ENCODE results near the gene SSBP3. TPM values are rescaled to one million over a fixed set of nuclear protein-coding genes. Genes with fewer than 3 reads are reported as not detected.

SSBP3 gene
- total RNA-seq, 1 experiment from 2014 or later = 37.5 TPM

GRCh38 chr1:54417123-54417522 lies 10.9 kb upstream of the SSBP3 start:
- ATAC-seq = no peak

GRCh38 chr1:54416435-54416834 lies 10.2 kb upstream of the SSBP3 start:
- no peak for ATAC-seq
- no peaks in the 10 kb centered on the region for H3K9me2 ChIP-seq (ENCODE audit: insufficient read depth)
- POLR2A ChIA-PET = no interaction called here
- peaks cover 18% of the 10 kb centered on the region; the same call in 1 of the 2 replicates for H3K27me3 ChIP-seq (ENCODE audit: insufficient read depth, low read length)
- no peak overlapping the region for H3K27ac ChIP-seq (ENCODE audit: low read depth, low read length)
- no peaks in the 10 kb centered on the region for H3K36me3 ChIP-seq (ENCODE audit: control insufficient read depth in 1 of 2, insufficient read depth in 2 of 2, low read length in 2 of 2)
- H3K79me2 ChIP-seq (ENCODE audit: insufficient read depth, low read length) = no peaks in the 10 kb centered on the region
- RAD21 ChIA-PET (ENCODE audit: low non-redundant PET in 1 of 2, low total read pairs in 2 of 2, uncharacterized antibody in 2 of 2, unreplicated experiment in 2 of 2) = no interaction called here
- no peak overlapping the region for H3K9ac ChIP-seq (ENCODE audit: low read length)
- no peak for DNase-seq (ENCODE audit: low read depth, low spot score)
- TF ChIP-seq POLR2AphosphoS5 (IDR thresholded peaks at IDR 0.05; ENCODE audit: low read depth, low read length) (no peak), EZH2phosphoT487 (IDR thresholded peaks at IDR 0.05; ENCODE audit: borderline replicate concordance) (no peak), RAD21 (IDR thresholded peaks at IDR 0.05; ENCODE audit: low read depth) (no peak), ZFX (IDR thresholded peaks at IDR 0.05) (no peak), ELF1 (IDR thresholded peaks at IDR 0.05; ENCODE audit: borderline replicate concordance, low read depth) (no peak), MAX (IDR thresholded peaks at IDR 0.05) (no peak), JUND (IDR thresholded peaks at IDR 0.05) (no peak), CTCF (IDR thresholded peaks at IDR 0.05 in 2 of 3, conservative IDR thresholded peaks at IDR 0.05 in 1 of 3; ENCODE audit: borderline replicate concordance in 1 of 3, insufficient read depth in 1 of 3, low read depth in 2 of 3, low read length in 2 of 3) (no peak), CEBPB (IDR thresholded peaks at IDR 0.05; ENCODE audit: low read depth) (no peak), FOSL1 (IDR thresholded peaks at IDR 0.05; ENCODE audit: low read depth) (no peak), ZBTB33 (IDR thresholded peaks at IDR 0.05; ENCODE audit: extremely low read depth, insufficient replicate concordance, low read length) (no peak), YY1 (IDR thresholded peaks at IDR 0.05; ENCODE audit: extremely low read depth, insufficient replicate concordance, low read depth, low read length) (no peak), SP1 (IDR thresholded peaks at IDR 0.05; ENCODE audit: low read depth) (no peak), EGR1 (IDR thresholded peaks at IDR 0.05; ENCODE audit: low read depth) (no peak)
- peaks cover 6 to 9% of the 10 kb centered on the region in 2 experiments; a peak in 3 of 4 replicates for H3K4me1 ChIP-seq (ENCODE audit: control insufficient read depth in 1 of 2, insufficient read depth in 2 of 2, low read length in 2 of 2)
- H3K9me3 ChIP-seq (ENCODE audit: control insufficient read depth in 1 of 2, insufficient read depth in 1 of 2, low read depth in 1 of 2, low read length in 2 of 2) = no peaks in the 10 kb centered on the region
- no peak overlapping the region for H3K4me3 ChIP-seq (replicated peaks in 1 of 2; ENCODE audit: low read depth in 1 of 2, low read length in 2 of 2)
- BruUV-seq (replicated peaks) = no TSS peak
- intact Hi-C loops (cut with micrococcal nuclease) = no loop called here
- CTCF ChIA-PET = no interaction called here
- no peak overlapping the region for H2AFZ ChIP-seq (ENCODE audit: low read depth, low read length, poor library complexity, severe bottlenecking)
- no peaks in the 10 kb centered on the region for H4K20me1 ChIP-seq (ENCODE audit: insufficient read depth)
- no peak overlapping the region for H3K4me2 ChIP-seq (ENCODE audit: low read length)

More at GRCh38 chr1:54417123-54417522, 10.9 kb upstream of the SSBP3 start:
- H2AFZ ChIP-seq (ENCODE audit: low read depth, low read length, poor library complexity, severe bottlenecking) = no peak overlapping the region
- ChIA-PET CTCF (no interaction called here), POLR2A (no interaction called here), RAD21 (ENCODE audit: low non-redundant PET in 1 of 2, low total read pairs in 2 of 2, uncharacterized antibody in 2 of 2, unreplicated experiment in 2 of 2) (no interaction called here)
- H3K9me2 ChIP-seq (ENCODE audit: insufficient read depth) = no peaks in the 10 kb centered on the region
- no peaks in the 10 kb centered on the region for H4K20me1 ChIP-seq (ENCODE audit: insufficient read depth)
- H3K27me3 ChIP-seq (ENCODE audit: insufficient read depth, low read length) = peaks cover 18% of the 10 kb centered on the region; the same call in 1 of the 2 replicates
- H3K79me2 ChIP-seq (ENCODE audit: insufficient read depth, low read length) = no peaks in the 10 kb centered on the region
- no peak overlapping the region for H3K9ac ChIP-seq (ENCODE audit: low read length)
- no peaks in the 10 kb centered on the region for H3K36me3 ChIP-seq (ENCODE audit: control insufficient read depth in 1 of 2, insufficient read depth in 2 of 2, low read length in 2 of 2)
- H3K4me3 ChIP-seq (replicated peaks in 1 of 2; ENCODE audit: low read depth in 1 of 2, low read length in 2 of 2) = no peak overlapping the region
- no peak for DNase-seq (ENCODE audit: low read depth, low spot score)
- no TSS peak for BruUV-seq (replicated peaks)
- TF ChIP-seq EGR1 (IDR thresholded peaks at IDR 0.05; ENCODE audit: low read depth) = no peak
- TF ChIP-seq CEBPB (IDR thresholded peaks at IDR 0.05; ENCODE audit: low read depth) = no peak
- no peak for TF ChIP-seq SRF (IDR thresholded peaks at IDR 0.05; ENCODE audit: low read depth)
- no peak for TF ChIP-seq POLR2A (IDR thresholded peaks at IDR 0.05; ENCODE audit: borderline replicate concordance, extremely low read depth, insufficient read depth, insufficient read length)
- no peak for TF ChIP-seq ZFX (IDR thresholded peaks at IDR 0.05)
- TF ChIP-seq YY1 (IDR thresholded peaks at IDR 0.05; ENCODE audit: extremely low read depth, insufficient replicate concordance, low read depth, low read length) = no peak
- TF ChIP-seq SIN3A (IDR thresholded peaks at IDR 0.05; ENCODE audit: low read depth) = no peak
- TF ChIP-seq SP1 (IDR thresholded peaks at IDR 0.05; ENCODE audit: low read depth) = no peak
- no peak for TF ChIP-seq ZNF274 (IDR thresholded peaks at IDR 0.05; ENCODE audit: low read depth, low read length)
- no peak for TF ChIP-seq JUND (IDR thresholded peaks at IDR 0.05)
- TF ChIP-seq ELF1 (IDR thresholded peaks at IDR 0.05; ENCODE audit: borderline replicate concordance, low read depth) = no peak
- no peak overlapping the region for H3K4me2 ChIP-seq (ENCODE audit: low read length)
- no peak overlapping the region for H3K27ac ChIP-seq (ENCODE audit: low read depth, low read length)
- H3K9me3 ChIP-seq (ENCODE audit: control insufficient read depth in 1 of 2, insufficient read depth in 1 of 2, low read depth in 1 of 2, low read length in 2 of 2) = no peaks in the 10 kb centered on the region
- intact Hi-C loops (cut with micrococcal nuclease) = no loop called here
- peaks cover 8 to 11% of the 10 kb centered on the region in 2 experiments; a peak in 3 of 4 replicates for H3K4me1 ChIP-seq (ENCODE audit: control insufficient read depth in 1 of 2, insufficient read depth in 2 of 2, low read length in 2 of 2)
